ENCODE data around the gene INTU. TPM values are rescaled to one million over a fixed set of nuclear protein-coding genes. Genes with fewer than 3 reads are reported as not detected.

INTU gene
- total RNA-seq, 4 donors from 2014 or later, result 4.1 to 8.1 (median 5.1) TPM

DNA sequence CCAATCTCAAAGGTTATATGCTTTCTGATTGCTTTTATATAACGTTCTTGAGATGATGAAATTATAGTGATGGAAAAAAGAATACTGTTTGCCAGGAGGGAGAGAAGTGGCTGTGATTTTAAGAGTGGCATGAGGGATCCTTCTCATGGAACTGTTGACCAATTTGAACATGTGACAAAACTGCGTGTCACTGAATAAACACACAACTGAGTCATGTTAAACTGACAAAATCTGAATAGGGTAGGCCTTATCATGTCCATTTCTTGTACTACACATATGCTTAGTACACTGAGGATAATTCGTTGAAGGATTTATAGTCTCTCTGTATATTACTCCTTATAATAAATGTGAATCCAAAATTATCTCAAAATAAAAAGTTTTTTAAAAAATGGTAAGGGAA lies 127.1 kb downstream of the INTU start:
- DNase-seq (ENCODE audit: low spot score in 2 of 2), result no peak
- 77 to 83% methylated on average over 3 of the region's 3 CpGs for WGBS, 2 donors
- TF ChIP-seq CTCF (IDR thresholded peaks at IDR 0.05), result no peak
- no peak for TF ChIP-seq POLR2A (IDR thresholded peaks at IDR 0.05)
- intact Hi-C loops (cut with DNase I; ENCODE audit: low total_unique reads), result no loop called here
- no peak overlapping the region for H3K4me3 ChIP-seq (ENCODE audit: low read depth, poor library complexity, severe bottlenecking)

DNA sequence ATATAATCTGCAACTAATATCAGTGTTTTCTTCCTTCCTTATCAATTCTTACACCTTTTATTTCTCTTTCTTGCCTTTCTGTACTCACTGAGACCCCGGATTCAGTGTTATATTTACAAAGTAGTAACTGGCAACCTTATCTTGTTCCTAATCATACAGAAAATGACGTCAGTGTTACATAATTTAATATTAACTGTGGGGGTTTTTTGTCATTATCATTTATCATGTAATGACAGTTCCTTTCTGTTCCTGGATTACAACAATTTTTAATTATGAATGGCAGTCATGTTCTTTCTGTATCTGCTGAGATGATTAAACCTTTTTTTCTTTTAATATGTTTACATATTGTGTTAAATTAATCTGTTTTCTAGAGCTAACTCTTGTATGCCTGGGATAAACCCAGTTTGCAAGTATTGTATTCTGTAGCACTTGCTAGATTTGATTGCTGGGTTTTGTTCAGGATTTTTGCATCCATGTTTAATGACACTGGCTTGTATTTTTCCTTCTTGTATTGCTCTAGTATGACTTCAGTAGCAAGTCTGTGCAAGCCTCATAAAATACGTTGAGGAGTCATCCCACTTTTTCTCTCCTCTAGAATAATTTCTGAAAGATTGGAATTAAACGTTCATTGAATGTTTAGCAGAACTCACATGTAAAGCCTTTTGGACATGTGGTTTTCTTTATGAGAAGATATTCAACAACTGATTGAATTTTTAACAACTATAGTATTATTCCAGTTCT lies 138.9 kb downstream of the INTU start:
- 30 to 56% methylated on average over 4 of the region's 4 CpGs for WGBS, 2 donors
- intact Hi-C loops (cut with DNase I; ENCODE audit: low total_unique reads), result no loop called here
- TF ChIP-seq POLR2A (IDR thresholded peaks at IDR 0.05) (no peak), CTCF (IDR thresholded peaks at IDR 0.05) (no peak)
- no peak overlapping the region for H3K4me3 ChIP-seq (ENCODE audit: low read depth, poor library complexity, severe bottlenecking)
- DNase-seq (ENCODE audit: low spot score in 2 of 2), result no peak

GRCh38 chr4:127772769-127773671 lies 140.3 kb downstream of the INTU start:
- intact Hi-C loops (cut with DNase I; ENCODE audit: low total_unique reads), result no loop called here
- no peak for TF ChIP-seq CTCF (IDR thresholded peaks at IDR 0.05)
- no peak for TF ChIP-seq POLR2A (IDR thresholded peaks at IDR 0.05)
- no peak overlapping the region for H3K4me3 ChIP-seq (ENCODE audit: low read depth, poor library complexity, severe bottlenecking)
- no peak for DNase-seq (ENCODE audit: low spot score in 2 of 2)
- WGBS, 2 donors, result 91 to 94% methylated on average over 10 of the region's 10 CpGs

GRCh38 chr4:127775843-127776242 lies 143.1 kb downstream of the INTU start:
- DNase-seq (ENCODE audit: low spot score in 2 of 2), result no peak
- intact Hi-C loops (cut with DNase I; ENCODE audit: low total_unique reads), result no loop called here
- no peak for TF ChIP-seq CTCF (IDR thresholded peaks at IDR 0.05)
- no peak for TF ChIP-seq POLR2A (IDR thresholded peaks at IDR 0.05)
- H3K4me3 ChIP-seq (ENCODE audit: low read depth, poor library complexity, severe bottlenecking), result no peak overlapping the region
- 88 to 96% methylated on average over 4 of the region's 4 CpGs for WGBS, 2 donors

Other genes starting within 250 kb of the INTU start
- gene SLC25A31, start 97.4 kb downstream of the INTU start, total RNA-seq, result not detected
- gene HSPA4L, start 149.4 kb downstream of the INTU start, total RNA-seq, result 10 to 100 TPM; 15.8 to 25.1 (median 22.5) TPM
- 1 to 10 TPM; 3.5 to 7.7 (median 5.9) TPM for gene PLK4, start 247.9 kb downstream of the INTU start, total RNA-seq